GM10248 (cell line): ENCODE results near the gene SHROOM2.

Experiments used
- CTCF ChIA-PET: fragments of 300-600 bp; sonication (Branson Sonifier 250); formaldehyde crosslinking; extraction: SDS; loops from one replicate; lab custom pipeline; 2021; ENCODE audit warnings: antibody characterized with exemption; lab: Yijun Ruan, JAX
- POLR2A ChIA-PET: fragments of 350-650 bp; sonication (Branson Sonifier 250); formaldehyde crosslinking; extraction: SDS; loops from one replicate; lab custom pipeline; 2020; ENCODE audit warnings: antibody characterized with exemption; lab: Yijun Ruan, JAX
- DNase-seq: peaks from one replicate; pipeline ENCODE4 v3.0.0; 2012; ENCODE audit errors: extremely low spot score
- TF ChIP-seq, protein P1 (sequence below): IDR thresholded peaks from 2 replicates; pipeline ENCODE4 v1.5.1; 2012; ENCODE audit warnings: mild to moderate bottlenecking, low read depth; ENCODE audit errors: extremely low read depth, missing control alignments, control extremely low read depth

The SHROOM2 gene

DNA sequence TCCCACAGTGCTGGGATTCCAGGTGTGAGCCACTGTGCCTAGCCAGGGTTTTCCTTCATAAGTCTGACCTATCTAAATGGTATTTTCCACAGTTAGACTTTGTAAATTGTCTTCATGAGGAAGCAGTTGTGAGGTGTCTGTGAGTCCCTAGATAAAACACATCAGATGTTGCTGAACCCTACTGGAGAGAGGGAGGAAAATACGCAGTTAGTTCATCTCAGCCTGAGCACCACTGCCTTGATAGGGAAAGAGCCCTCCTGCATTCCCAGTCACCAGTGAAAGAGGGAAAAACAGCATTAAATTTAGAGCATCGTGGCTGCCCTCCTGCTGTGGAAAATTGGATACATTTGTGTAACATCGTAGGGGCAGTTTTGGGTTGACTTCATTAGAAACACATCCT, 149.2 kb downstream of the SHROOM2 start:
- no peak for DNase-seq
- CTCF ChIA-PET = no interaction called here
- TF ChIP-seq, protein P1, sequence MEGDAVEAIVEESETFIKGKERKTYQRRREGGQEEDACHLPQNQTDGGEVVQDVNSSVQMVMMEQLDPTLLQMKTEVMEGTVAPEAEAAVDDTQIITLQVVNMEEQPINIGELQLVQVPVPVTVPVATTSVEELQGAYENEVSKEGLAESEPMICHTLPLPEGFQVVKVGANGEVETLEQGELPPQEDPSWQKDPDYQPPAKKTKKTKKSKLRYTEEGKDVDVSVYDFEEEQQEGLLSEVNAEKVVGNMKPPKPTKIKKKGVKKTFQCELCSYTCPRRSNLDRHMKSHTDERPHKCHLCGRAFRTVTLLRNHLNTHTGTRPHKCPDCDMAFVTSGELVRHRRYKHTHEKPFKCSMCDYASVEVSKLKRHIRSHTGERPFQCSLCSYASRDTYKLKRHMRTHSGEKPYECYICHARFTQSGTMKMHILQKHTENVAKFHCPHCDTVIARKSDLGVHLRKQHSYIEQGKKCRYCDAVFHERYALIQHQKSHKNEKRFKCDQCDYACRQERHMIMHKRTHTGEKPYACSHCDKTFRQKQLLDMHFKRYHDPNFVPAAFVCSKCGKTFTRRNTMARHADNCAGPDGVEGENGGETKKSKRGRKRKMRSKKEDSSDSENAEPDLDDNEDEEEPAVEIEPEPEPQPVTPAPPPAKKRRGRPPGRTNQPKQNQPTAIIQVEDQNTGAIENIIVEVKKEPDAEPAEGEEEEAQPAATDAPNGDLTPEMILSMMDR = no peak
- POLR2A ChIA-PET = no interaction called here

DNA sequence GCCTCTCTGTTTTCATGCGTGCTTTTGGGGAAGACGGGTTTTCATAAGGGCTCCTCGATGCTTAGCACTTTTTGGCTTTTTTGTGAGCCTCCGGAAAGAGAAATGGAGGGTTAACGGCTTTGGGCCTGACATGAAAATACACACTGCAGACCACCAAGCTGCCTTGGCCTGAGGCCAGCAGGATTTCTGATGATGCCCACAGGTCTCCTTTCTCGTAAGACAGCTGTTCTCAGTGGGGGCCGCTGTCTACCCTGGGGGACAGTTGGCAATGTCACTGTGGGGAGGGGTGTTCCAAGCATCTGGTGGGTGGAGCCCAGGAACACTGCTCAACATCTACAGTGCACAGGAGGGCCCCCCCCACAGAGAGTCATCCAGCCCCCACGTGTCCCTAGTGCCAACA, 151.5 kb downstream of the SHROOM2 start:
- ChIA-PET CTCF (no interaction called here), POLR2A (no interaction called here)
- DNase-seq = no peak
- TF ChIP-seq, protein P1 = no peak

DNA sequence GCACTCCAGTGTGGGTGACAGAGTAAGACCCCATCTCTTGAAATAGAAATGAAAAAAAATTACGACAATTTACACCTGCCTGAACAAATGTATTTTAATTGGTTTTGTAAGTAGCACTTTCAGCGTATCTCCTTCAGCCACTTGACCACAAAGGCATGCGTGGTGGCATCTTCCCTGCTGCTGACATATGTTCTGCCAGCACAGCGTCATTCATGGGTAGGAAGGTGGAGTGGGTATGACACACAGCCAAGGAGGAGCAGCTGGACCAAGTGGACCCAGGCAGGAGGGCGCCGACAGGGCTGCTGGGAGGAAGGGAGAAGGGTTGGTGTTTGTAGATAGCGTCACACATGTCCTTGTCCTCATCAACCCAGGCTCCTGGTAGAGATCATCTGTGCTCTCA, 152.3 kb downstream of the SHROOM2 start:
- TF ChIP-seq, protein P1 = no peak
- ChIA-PET POLR2A (no interaction called here), CTCF (no interaction called here)
- DNase-seq = no peak

DNA sequence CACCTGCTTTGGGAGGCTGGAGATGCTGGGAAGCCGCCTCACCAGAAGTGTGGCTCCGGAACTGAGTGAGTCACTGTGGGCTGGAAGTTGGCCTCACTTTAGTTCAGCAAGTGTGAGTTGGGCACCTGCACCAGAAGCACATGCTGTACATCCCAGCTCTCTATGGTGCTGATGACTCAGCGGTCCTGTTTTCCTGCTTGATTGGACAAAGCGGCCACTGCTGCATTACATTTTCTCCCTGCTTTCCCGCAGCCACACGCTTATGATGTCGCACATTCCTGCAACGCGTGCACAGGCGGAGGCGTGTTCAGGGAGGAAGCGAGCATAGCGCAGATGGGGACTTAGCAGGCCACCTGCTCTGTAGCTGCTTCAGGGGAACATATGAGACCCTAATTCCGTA, 154.2 kb downstream of the SHROOM2 start:
- TF ChIP-seq, protein P1 = no peak
- POLR2A ChIA-PET = no interaction called here
- CTCF ChIA-PET = interaction anchor here (1.2 kb wide), 1 partner anchor 180 kb away, joined by 3 read pairs; no protein-coding TSS in a partner anchor
- DNase-seq = no peak

DNA sequence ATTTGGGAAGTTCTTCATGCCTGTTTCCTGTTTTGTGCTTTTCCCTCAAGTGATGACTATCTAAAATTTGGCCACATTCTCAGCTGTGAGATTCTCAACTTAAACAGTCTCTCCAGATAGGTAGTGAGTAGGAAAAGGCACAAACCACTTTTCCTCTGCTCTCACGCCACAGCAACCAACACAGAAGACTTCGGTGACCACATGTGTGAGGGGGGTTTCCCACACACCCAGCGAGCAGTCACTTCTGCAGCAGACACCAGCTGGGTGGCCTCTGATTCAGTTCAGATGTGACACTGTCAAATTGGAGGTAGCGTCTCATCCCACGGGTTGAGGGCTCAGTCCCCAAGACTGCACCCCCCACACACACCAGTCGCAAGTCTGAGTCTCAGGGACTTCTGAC, 155.9 kb downstream of the SHROOM2 start:
- TF ChIP-seq, protein P1 = no peak
- ChIA-PET CTCF (interaction anchor here (0.9 to 2.1 kb wide), 2 partner anchors 44 to 178 kb away, joined by 3 to 9 read pairs; no protein-coding TSS in a partner anchor), POLR2A (no interaction called here)
- peak; percentile 58 for DNase-seq

DNA sequence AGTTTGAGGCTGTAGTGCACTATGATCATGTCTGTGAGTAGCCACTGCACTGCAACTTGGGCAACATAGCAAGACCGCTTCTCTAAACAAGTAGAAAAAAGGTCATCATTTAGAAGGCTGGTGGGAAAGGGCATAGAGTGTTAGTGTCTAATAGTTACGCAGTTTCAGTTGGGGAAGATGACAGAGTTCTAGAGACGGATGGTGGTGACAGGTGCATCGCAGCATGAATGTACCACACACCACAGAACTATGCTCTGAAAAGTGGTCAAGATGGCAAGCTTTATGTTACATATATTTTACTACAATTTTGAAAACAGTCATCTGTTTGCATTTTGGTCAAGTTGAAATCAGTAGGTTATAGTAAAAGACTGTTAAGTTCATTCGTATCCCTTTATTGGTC, 157.2 kb downstream of the SHROOM2 start:
- no peak for DNase-seq
- CTCF ChIA-PET = interaction anchor here (2.1 kb wide), 1 partner anchor 177 kb away, joined by 9 read pairs; no protein-coding TSS in a partner anchor
- POLR2A ChIA-PET = no interaction called here
- TF ChIP-seq, protein P1 = no peak

DNA sequence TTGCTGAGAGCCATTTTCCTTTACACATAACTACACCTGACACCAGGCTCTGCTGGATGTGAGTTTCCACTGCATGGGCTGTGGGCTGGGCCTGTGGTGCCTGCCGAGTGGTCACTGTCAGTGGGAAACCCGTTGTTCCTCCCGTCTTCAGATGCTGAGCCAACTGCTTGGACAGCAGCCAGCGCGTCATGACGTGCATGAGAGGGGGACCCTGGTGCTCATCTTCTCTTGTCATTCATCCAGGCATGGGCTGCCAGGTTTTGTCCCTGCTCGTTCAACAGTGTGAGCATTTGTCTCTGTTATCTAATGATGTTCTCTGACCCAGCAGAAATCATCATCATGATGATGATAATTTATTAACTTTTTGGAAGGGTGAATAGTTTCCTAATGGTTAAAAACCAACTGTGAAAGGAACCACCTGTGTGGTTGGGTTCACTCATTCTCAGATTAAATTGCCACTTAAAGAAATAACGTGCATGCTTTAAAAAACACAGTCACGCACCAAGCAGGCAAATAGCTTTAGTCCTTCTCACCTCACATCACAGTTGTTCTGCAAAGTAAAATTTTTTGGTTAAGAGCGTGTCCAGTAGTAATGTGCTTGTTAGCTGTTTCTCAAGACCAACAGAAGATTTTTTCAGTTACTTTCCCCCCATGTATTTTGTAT, 161.0 kb downstream of the SHROOM2 start:
- no peak for DNase-seq
- TF ChIP-seq, protein P1 = no peak
- CTCF ChIA-PET = interaction anchor here (3.0 kb wide), 1 partner anchor 173 kb away, joined by 9 read pairs; no protein-coding TSS in a partner anchor
- POLR2A ChIA-PET = no interaction called here
